GM18951 (cell line): ENCODE results near the gene ARR3.
"Not testable (repeated sequence)": the region's sequence is repeated elsewhere in the genome, so short reads cannot be mapped to it uniquely, and the experiment has no call there.

Experiments
- POLR2A ChIP-seq: IDR thresholded peaks from 4 replicates; pipeline ENCODE4 v1.6.1; 2011; ENCODE audit warnings: mild to moderate bottlenecking; ENCODE audit not compliant: insufficient read length, insufficient read depth; ENCODE audit errors: extremely low read depth
- in situ Hi-C: fragments of 300-500 bp; cut with MboI; formaldehyde crosslinking; loops from one replicate; pipeline ENCODE4 v1.12.0; 2022; ENCODE audit warnings: low sequenced_read_pairs, mixed read lengths, inconsistent platforms; ENCODE audit not compliant: unreplicated experiment

Gene ARR3

GRCh38 chrX:70254909-70255308, 13.2 kb upstream of the ARR3 start:
- in situ Hi-C loops = no loop called here

DNA sequence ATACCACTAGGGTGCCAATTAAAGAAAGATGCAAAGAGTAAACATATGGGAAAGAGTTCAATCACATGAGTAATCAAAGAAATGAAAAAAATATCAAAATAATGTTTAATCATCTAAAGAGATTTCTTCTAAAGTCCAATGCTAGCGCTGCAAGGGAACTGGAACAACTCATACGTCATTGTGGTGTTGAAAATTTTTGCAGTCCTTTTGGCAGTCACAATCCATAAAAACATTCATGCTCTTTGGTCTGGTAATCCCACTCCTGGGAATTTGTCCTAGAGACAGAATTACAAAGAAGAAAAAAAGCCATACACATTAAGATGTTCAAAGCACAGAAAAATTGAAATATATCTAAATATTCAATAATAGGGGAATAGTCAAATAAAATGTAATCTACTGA, 12.7 kb upstream of the ARR3 start:
- TF ChIP-seq POLR2A = no peak
- in situ Hi-C loops = no loop called here

More at GRCh38 chrX:70254909-70255308, 13.2 kb upstream of the ARR3 start:
- TF ChIP-seq POLR2A = no peak

DNA sequence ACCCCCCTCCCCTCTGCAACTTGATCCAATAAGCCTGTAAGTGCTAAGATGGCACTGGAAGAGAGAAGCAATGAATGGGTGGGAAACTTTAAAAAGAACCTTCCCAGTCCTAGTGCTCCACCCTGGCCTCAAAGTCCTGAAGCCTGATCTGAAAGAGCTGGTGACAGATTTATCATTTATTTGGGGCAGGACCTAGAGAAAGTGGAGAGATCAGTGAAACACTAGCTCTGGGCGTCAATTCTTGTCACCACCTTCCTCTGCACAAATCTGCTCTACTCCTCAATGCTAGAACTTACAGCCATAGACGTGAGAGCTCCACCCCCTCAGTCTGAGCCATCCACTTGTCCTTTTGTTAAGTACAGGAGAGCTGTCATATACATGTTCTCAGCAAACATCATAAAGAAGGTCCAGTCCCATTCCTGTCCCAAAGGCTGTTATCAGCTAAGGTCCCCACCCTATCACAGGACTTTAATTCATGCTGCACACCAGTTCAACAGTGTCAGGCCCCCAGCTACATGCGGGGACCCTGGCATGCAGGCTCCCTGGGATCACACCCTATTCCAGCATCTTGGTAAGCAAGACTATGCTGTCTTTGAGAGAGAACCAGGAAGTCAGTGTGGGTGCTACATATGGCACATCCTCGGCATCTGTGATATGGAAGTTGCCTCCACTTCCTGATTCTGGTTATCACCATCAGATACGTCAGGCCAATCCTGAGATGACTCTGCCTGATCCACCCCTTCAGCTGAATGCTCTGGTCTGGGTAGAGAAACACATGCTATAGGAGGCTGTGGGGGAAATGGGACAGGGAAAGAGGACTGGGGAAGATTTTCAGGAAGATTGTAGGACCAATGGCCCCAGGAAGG, 10.5 kb upstream of the ARR3 start:
- in situ Hi-C loops = no loop called here
- TF ChIP-seq POLR2A = no peak

GRCh38 chrX:70260104-70260503, 8.0 kb upstream of the ARR3 start, which contains the start of gene P2RY4:
TSS of gene P2RY4 (minus strand) at chrX:70260204. CDS start at chrX:70259624, 580 bp downstream.
- TF ChIP-seq POLR2A = no peak
- in situ Hi-C loops = no loop called here

- TF ChIP-seq POLR2A = no peak
These were observed 5.1 kb upstream of the ARR3 start for GRCh38 chrX:70262952-70263567.

GRCh38 chrX:70264784-70265183, 3.4 kb upstream of the ARR3 start:
- in situ Hi-C loops = no loop called here
- TF ChIP-seq POLR2A = no peak

More at GRCh38 chrX:70262952-70263567, 5.1 kb upstream of the ARR3 start:
- in situ Hi-C loops = no loop called here

DNA sequence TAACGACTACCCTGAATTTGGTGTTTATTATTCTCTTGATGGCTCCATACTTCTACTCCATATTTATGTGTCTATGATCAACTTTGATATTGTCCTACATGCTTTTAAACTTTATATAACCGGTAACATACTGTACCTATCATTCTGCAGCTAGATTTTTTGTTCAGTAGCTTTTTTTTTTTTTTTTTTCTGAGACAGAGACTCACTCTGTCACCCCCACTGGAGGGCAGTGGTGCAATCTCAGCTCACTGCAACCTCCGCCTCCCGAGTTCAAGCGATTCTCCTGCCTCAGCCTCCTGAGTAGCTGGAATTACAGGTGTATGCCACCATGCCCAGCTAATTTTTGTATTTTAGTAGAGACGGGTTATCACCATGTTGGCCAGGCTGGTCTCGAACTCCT, 5.9 kb downstream of the ARR3 start:
- in situ Hi-C loops = not testable (repeated sequence)

GRCh38 chrX:70279081-70279480, 10.9 kb downstream of the ARR3 start:
- in situ Hi-C loops = no loop called here

DNA sequence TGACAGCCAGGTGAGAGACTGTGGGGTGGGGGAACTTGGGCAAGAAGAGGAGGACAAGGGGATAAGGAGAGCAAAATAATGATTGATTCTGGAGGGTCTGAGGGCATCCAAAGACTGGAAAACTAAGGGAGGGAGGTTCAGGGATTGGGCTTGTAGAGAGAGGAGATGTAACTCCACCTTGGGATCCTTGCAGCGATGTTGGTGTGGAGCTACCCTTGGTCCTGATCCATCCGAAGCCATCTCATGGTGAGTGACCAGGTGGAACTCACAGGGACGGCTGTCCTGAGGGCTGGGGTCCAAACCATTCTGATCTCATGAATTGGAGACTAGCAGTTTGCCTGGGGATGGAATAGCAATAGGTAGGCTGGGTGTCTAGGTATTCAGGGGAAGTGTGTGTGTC, 12.4 kb downstream of the ARR3 start:
- in situ Hi-C loops = no loop called here
- TF ChIP-seq POLR2A = no peak

More at GRCh38 chrX:70279081-70279480, 10.9 kb downstream of the ARR3 start:
- TF ChIP-seq POLR2A = no peak

DNA sequence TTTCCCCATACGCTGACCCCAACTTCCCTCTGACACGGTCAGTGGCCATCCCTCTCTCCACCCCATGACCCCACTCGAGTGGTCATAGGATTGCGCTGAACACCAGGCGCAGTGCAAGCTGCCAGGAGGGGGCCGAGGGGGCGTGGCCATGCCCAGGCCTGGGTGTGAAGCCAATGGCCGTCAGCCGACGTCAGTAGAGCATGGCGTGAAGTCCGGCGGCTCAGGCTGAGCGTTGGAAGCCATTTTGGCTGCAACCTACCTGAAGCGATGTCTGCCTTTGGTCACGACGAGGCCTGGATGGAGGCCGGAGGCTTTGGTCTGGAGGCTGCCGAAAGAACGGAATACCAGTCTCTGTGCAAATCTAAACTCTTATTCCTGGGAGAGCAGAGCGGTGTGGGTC, 13.8 kb downstream of the ARR3 start, which contains the start of gene RAB41:
Gene RAB41, plus strand, starts transcription at position 222 of the 400 bp plus-strand sequence. Its CDS starts 46 bp downstream, at position 268.
- in situ Hi-C loops = no loop called here
- no peak for TF ChIP-seq POLR2A

DNA sequence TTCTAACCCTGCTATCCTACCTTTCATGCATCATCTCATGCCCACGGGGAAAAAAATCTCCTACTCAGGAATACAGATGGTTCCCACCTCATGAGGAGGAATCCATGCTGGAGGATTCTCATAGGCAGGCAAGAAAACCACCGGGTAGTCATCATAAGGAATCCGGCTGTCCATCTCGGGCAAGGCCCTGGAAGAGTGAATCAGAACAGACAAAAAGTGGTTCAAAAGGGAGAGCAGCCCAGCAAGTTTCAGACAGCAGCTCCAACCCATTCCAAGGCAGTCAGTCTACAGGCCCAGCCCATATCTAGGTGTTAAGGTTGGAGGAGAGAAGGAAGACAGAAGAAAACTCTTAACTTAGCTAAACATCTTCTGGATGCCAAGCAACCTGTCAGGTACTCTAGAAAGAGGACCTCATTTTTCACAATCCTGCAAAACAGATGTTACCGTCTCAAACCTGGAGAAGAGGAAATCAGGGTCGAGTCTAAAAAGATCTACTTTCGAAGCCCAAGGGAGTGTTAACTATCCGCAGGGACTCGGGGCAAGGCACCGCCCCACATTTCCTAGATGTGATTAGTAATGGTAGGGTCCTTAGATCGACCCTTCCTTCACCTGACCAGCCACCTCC, 21.1 kb downstream of the ARR3 start:
- TF ChIP-seq POLR2A = no peak

DNA sequence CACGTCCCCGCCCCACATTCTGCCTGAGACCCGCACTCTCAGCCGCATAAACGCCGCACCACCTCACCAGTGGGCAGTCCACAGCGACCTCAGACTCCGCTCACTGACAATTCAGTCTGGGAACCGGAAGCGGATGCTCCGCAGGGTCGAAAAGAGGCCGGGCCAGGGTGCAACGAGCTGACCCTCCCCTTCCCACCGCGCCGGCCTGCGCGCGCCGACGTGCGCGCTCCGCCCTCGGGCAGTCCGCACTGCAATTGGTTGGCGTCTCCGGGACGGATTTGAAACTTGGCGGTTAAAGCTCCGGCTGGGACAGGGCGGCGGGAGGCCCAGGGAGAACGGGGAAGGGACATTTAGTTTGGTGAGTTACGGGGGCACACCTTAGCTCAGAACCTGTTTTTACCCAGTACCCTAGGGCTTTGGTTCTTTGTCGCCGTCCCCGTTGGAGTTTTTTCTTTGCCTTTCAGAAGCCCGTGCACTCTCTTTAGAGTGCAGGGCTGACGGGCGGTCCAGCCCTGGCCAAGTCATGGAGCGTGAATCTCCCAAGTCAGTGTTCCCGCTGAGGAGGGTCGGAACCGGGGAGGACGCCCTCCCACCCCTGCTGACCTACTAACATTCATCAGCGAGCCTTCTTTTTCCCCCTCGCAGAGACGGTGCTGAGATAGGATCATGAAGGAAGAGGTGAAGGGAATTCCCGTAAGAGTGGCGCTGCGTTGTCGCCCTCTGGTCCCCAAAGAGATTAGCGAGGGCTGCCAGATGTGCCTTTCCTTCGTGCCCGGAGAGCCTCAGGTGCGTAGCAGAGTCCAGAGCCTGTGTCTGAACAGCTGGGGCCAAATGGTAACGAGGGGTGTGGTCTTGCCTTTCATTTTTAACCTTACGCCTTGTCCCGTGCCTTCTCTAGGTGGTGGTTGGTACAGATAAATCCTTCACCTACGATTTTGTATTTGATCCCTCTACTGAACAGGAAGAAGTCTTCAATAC, 21.9 kb downstream of the ARR3 start, which contains the start of the genes KIF4A and PDZD11:
Gene KIF4A, plus strand, starts transcription at position 312 of the 978 bp plus-strand sequence. Its CDS starts 355 bp downstream, at position 667.
Gene PDZD11, minus strand, starts transcription at position 135 of the 978 bp plus-strand sequence. CDS start 586 bp downstream, outside the sequence.
- TF ChIP-seq POLR2A = peak; percentile 82
- in situ Hi-C loops = no loop called here

More for the DNA sequence above, 21.1 kb downstream of the ARR3 start:
- in situ Hi-C loops = no loop called here

- in situ Hi-C loops = no loop called here
These were observed 24.7 kb downstream of the ARR3 start for GRCh38 chrX:70292788-70293187.

More at GRCh38 chrX:70292788-70293187, 24.7 kb downstream of the ARR3 start:
- TF ChIP-seq POLR2A = no peak
